SH-SY5Y (cell line): ENCODE data around the gene SPPL3.
A peak's percentile ranks its signal among the peaks of the same experiment; 100 is the strongest.

ENCODE experiments used
- GATA2 ChIP-seq: IDR thresholded peaks from 2 replicates; pipeline ENCODE4 v1.6.1; 2011; ENCODE audit warnings: mild to moderate bottlenecking, low read depth, low read length
- GATA3 ChIP-seq: IDR thresholded peaks from 2 replicates; pipeline ENCODE4 v1.6.1; 2011; ENCODE audit warnings: low read depth, mild to moderate bottlenecking, low read length, moderate library complexity

Gene SPPL3

GRCh38 chr12:120757226-120757742, 146.9 kb downstream of the SPPL3 start:
- peak; percentile 60 for TF ChIP-seq GATA2
- 0 out of 2 replicates have a peak, but pooled peaks have one; percentile 30 for TF ChIP-seq GATA3

GRCh38 chr12:120755269-120755668, 148.9 kb downstream of the SPPL3 start:
- TF ChIP-seq GATA3, result no peak
- no peak for TF ChIP-seq GATA2

- TF ChIP-seq GATA2 (no peak), GATA3 (no peak)
These were observed 149.4 kb downstream of the SPPL3 start for GRCh38 chr12:120754792-120755191.

- no peak for TF ChIP-seq GATA2
- TF ChIP-seq GATA3, result no peak
These were observed 152.8 kb downstream of the SPPL3 start for GRCh38 chr12:120751389-120751788.

- TF ChIP-seq GATA2, result no peak
- TF ChIP-seq GATA3, result no peak
These were observed 153.4 kb downstream of the SPPL3 start for GRCh38 chr12:120750806-120751205.

- TF ChIP-seq GATA3, result no peak
These were observed 154.9 kb downstream of the SPPL3 start for GRCh38 chr12:120749256-120749655.

GRCh38 chr12:120748242-120748641, 155.9 kb downstream of the SPPL3 start:
- no peak for TF ChIP-seq GATA2
- TF ChIP-seq GATA3, result no peak

- TF ChIP-seq GATA2 (no peak), GATA3 (no peak)
These were observed 159.2 kb downstream of the SPPL3 start for GRCh38 chr12:120744922-120745493.

- TF ChIP-seq GATA2 (no peak), GATA3 (no peak)
These were observed 162.4 kb downstream of the SPPL3 start for GRCh38 chr12:120741476-120742421.

- no peak for TF ChIP-seq GATA3
- no peak for TF ChIP-seq GATA2
These were observed 163.3 kb downstream of the SPPL3 start for GRCh38 chr12:120740871-120741270.

- no peak for TF ChIP-seq GATA3
- no peak for TF ChIP-seq GATA2
These were observed 164.1 kb downstream of the SPPL3 start for GRCh38 chr12:120739821-120740613.

GRCh38 chr12:120739031-120739762, 165.0 kb downstream of the SPPL3 start:
- no peak for TF ChIP-seq GATA2
- TF ChIP-seq GATA3, result no peak

GRCh38 chr12:120738252-120739030, 165.7 kb downstream of the SPPL3 start:
- TF ChIP-seq GATA2 (no peak), GATA3 (no peak)
